HG03565 (cell line): ENCODE results near the gene JOSD1.
A peak's percentile ranks its signal among the peaks of the same experiment; 100 is the strongest.
"Not testable (repeated sequence)": the region's sequence is repeated elsewhere in the genome, so short reads cannot be mapped to it uniquely, and the experiment has no call there.

ENCODE experiments used
- ATAC-seq: cut with Tn5 transposase; IDR thresholded peaks from one replicate; pipeline ENCODE4 v1.9.1; 2021; ENCODE audit warnings: mild to moderate bottlenecking, moderate library complexity; ENCODE audit not compliant: unreplicated experiment

Gene JOSD1

DNA sequence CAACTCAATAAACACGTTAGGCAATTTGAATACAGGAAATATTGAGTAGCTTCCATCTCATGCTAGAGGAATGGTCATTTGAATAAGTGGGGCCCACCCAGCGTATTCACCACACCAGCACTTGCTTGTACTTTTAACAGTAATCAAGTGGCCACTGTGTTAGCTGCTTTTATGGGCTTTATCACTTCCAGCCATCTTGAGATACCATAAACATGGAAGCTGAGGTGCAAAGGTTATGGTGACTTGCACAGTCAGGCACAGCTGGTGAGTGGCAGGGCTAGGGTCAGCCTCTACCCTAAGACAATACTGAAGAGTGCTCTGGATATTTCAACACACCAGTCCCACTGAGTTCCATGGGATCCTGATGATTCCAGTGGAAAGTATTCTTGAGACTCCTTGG lies 6.7 kb downstream of the JOSD1 start:
- no peak for ATAC-seq

DNA sequence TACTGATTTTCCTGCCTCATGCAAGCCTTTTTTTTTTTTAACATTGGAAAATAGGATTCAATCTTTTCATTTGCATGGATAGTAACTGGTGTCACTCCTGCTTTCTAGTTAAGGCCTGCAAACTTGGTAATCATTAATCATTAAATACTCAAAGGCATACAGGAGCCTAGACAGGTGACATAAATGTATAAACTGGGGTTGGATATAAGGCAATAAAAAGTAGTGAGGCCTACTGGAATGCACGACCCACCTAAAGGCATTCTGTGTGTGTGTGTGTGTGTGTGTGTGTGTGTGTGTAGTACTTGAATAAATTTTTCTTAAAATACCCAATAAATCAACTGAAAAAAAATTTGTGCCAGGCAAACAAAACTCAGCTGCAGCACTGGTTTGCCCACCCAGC lies 11.1 kb downstream of the JOSD1 start:
- ATAC-seq: no peak

DNA sequence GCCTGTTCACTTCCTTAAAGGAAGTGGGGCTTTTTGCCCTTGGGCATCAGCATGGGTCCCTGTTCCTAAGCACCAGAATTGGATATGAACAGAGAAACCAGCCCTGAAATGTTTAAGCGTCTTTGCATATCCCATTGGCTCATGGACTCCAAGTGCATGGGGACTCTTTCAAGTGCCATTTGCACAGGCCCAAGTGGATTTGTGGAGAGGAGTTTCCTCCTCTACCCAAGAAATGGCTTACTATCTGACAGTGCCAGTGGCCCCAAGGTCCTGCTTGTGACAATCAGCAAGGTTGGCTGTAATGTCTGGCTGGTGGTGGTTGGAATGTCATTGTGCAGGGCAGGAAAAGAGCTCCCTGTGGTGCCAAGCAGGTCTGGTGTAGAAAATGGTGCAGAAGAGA lies 15.0 kb downstream of the JOSD1 start:
- no peak for ATAC-seq

DNA sequence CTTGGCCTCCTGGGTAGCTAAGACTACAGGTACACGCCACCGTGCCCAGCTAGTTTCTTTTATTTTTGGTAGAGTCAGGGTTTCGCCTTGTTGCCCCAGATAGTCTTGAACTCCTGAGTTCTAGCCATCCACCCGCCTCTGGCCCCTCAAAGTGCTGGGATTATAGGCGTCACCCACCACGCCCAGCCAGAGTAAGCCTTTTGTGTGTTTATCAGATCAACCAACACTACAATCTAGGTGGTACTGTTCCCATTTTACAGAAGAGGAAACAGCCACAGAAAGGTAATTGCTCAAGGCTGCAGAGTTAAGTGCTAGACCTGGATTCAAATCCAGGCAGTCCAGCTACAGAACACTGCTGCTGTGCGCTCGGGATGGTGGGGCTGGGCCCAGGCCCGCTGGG lies 15.8 kb downstream of the JOSD1 start:
- ATAC-seq: no peak

DNA sequence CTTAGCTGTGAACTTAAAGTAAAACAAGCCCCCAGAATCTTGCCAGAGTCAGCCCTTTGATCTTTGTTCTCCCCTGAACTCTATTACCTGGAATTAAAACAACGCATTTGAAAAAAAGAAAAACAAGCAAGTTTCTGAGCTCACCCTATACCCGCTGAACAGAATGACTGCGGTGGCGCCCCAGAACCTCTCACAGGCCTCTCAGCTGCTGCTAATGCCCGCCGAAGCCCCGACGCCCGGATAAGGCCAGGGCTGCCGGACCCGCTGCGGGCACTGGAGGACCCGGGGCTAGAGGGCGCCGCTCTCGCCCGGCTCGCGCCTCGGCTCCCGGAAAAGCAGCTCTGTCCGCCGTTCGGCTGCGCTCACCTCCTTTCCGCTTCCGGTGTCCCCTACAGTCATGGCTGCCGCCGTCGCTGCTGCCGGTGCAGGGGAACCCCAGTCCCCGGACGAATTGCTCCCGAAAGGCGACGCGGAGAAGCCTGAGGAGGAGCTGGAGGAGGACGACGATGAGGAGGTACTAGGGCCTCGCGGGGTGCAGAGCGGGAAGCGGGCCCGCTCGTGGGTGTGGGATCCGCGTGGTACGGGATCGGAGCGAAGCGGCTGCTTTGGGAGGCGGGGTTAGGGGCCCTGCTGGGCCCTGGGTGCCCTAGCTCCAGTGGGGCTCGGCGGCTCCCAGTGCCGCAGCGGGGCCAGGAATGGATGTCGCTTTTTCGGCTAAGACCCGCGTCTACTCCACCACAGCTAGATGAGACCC lies 19.0 kb downstream of the JOSD1 start, which contains the start of gene TOMM22:
TOMM22 (plus strand) TSS at position 376 of the 754 bp plus-strand sequence; CDS start at position 398, 22 bp downstream.
- ATAC-seq: peak; percentile 88

GRCh38 chr22:38675833-38676232 lies 24.9 kb downstream of the JOSD1 start:
- ATAC-seq: no peak

DNA sequence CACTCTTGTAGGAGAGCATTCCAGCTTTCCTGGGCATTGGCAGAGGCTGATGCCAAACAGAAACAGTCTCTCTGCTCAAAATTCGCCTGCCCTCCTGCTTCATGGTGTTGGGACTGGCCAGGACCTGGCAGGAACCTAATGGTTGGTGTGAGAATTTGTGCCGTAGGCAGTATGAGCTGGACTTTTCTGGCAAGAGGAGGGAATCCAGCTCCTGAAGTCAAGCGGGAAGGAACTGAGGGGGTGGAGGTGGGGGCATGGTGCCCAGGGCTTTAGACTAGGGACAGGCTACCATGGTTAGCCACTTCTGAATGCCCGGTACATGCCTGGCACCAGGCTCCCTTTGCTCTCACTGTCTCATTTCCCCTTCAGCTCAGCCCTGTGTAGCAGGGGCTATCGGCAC lies 25.9 kb downstream of the JOSD1 start:
- no peak for ATAC-seq

DNA sequence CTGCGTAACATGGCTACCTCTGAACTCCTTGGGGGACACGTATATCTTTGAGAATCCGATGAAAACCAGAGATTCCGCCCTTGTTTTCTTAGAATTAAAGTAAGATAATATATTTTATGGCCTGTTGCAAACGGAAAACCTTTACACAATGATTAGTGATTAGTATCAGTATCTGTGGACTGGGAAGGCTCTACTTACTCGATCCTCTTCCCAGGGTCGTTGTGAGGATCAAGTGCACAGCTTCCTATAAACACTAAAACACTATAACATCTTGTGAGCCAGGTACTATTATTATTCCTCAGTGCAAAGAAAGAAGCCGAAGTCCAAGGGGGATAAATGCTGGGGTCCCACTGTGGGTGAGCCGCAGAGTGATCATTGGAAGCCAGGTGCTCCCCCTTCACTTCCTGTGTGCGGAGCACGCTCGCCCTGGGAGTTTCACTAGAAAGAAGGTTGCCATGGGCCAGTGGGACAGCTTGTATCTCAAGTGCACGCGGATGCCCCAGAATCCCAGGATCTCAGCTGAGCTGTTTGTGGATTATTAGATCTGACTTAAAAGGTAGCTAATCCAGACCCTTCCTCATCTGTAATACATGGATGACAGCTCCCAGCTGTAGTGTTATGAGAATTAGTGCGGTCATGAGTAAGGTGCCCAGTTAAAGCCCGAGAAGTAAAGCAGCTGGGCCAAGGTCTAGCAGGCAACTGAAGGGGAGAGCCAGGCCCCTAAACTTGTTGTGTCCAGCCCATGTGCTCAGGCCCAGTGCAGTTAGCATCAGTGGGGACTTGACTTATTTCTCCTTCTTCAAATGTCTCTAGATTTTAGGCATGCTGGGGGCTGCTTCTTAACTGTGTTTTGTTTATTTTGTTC lies 43.5 kb downstream of the JOSD1 start:
- ATAC-seq: peak; percentile 19

GRCh38 chr22:38656256-38657044 lies 44.3 kb downstream of the JOSD1 start, which contains the start of the genes CBY1 and FAM227A:
CBY1 (plus strand) TSS chr22:38656638; CDS start chr22:38668055, 11,417 bp downstream.
FAM227A (minus strand) TSS chr22:38656392; CDS start chr22:38650168, 6,224 bp downstream.
- peak; percentile 55 for ATAC-seq

- ATAC-seq: no peak
Observed at GRCh38 chr22:38655519-38656255, 45.1 kb downstream of the JOSD1 start.

DNA sequence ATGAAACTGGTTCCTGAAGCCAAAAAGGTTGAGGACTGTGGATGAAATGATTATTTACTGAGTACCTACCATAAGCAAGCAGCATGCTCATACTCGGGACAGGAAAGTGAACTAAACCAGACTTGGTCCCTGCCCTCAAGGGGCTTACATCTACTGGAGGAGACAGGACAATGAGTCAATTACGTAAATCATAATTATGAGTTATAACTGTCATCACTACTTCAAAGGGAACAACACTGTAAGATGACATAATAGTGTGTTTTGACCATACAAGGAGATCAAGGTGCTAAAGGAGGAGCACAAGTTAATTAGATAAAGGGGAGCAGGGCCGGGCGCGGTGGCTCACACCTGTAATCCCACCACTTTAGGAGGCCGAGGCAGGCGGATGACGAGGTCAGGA lies 47.0 kb downstream of the JOSD1 start:
- no peak for ATAC-seq

DNA sequence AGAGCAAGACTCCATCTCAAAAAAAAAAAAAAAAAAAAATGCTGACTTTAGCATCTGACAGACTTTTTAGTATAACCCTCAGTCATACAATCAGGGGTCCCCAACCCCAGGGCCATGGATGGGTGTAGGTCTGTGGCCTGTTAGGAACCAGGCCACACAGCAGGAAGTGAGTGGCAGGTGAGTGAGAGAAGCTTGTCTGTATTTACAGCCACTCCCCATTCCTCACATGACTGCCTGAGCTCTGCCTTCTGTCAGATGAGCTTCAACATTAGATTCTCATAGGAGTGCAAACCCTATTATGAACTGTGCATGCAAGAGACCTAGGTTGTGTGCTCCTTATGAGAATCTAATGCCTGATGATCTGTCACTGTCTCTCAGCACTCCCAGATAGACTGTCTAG lies 47.9 kb downstream of the JOSD1 start:
- ATAC-seq: no peak

DNA sequence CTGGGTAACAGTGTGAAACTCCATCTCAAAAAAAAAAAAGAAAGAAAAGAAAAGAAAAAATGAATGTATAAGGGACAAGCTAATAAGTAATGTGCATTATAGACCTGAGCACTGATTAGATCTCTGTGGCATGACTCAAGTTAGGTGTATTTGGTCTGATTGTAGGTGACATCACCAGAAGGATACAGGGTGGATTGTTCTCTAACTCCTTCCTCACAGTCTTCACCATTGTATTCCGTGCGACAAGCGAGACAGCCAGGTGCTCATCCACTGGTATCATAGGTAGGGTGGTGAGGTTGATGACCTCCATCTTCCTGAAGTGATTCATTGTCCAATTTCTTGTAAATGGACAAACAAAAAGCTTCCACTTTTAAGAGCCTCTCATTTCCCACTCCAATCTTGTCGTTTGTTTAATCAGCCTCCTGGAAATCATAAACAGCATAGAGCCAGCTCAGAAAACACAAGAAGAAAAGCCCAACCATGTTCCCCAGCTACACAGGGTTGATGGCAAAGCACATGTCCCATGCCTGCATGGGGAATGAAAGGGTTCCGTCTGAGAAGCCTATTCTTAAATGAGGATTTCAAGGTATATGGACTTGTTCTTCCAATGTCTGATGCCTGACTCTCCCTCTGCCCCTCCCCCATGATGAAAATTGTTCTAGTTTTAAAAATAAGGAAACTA lies 50.8 kb downstream of the JOSD1 start:
- ATAC-seq: no peak

GRCh38 chr22:38645430-38645829 lies 55.3 kb downstream of the JOSD1 start:
- no peak for ATAC-seq

- not testable (repeated sequence) for ATAC-seq
Observed at GRCh38 chr22:38644245-38644644, 56.5 kb downstream of the JOSD1 start.

- no peak for ATAC-seq
Observed at GRCh38 chr22:38641476-38642040, 59.2 kb downstream of the JOSD1 start.

GRCh38 chr22:38638728-38639127 lies 62.0 kb downstream of the JOSD1 start:
- no peak for ATAC-seq

DNA sequence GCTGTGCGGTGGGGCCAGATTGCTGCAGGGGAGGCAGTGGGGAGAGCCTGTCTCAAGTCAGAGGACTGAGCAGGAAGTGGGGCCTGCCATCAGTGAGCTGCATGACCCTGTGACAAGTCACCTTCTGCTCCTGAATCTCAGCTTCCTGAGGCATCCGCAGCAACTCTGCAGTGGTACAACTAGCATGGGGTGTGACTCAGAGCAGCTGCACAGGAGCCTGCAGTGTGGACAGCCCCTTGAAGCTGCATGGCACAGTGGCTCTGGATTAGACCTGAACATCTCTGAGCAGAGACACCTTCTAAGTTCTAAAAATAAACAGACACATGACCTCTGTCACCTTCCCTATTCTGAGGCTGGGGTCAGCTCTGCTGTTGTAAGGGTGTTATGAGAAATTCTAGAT lies 62.5 kb downstream of the JOSD1 start:
- no peak for ATAC-seq
